ENCODE measurements around the gene KLHL26.

KLHL26 gene

DNA sequence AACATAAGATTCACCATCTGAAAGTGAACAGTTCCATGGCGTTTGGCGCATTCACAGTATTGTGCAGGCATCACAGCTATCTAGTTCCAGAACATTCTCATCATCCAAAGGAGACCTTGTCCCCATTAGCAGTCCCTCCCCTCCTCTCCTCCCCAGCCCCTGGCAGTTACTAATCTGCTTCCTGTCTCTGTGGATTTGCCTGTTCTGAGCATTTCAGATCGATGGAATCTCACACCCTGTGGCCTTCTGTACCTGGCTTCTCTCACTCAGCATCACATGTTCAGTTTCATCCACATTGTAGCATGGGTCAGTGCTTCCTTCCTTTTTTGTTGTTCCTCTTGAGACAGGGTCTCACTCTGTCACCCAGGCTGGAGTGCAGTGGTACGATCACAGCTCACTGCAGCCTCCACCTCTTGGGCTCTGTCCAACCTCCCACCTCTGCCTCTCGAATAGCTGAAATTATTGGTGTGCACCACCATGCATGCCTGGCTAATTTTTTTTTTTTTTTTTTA lies 81.2 kb downstream of the KLHL26 start:
- DNase-seq (ENCODE audit: low read depth) = no peak

DNA sequence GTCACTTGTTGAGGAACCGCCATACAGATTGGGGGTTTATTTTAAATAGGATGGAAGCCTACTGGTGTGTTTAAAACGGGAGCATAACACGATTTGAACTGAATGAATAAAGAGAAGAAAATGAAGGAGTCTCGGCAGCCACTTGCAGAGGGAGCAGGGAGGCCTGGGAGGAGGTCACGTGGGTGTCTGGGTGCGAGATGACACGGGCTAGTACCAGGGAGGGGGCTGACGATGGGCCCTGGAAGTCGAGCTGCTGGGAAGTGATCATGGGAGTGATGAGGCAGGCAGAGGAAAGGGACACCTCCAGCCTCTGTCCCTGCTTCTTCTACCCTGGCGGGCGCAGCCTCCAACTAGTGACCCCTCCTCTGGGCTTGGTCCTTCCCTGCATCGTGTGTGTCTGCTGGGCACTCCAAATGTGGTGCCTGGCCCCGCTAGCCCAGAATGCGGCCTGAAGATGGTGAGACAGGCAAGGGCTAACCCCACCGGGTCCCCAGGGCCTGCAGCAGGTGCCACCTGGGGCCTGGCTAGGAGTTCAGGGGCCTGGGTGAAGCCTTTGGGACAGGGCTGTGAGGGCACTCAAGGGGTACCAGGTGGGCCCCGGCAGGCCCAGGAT lies 82.1 kb downstream of the KLHL26 start:
- DNase-seq (ENCODE audit: low read depth) = no peak

DNA sequence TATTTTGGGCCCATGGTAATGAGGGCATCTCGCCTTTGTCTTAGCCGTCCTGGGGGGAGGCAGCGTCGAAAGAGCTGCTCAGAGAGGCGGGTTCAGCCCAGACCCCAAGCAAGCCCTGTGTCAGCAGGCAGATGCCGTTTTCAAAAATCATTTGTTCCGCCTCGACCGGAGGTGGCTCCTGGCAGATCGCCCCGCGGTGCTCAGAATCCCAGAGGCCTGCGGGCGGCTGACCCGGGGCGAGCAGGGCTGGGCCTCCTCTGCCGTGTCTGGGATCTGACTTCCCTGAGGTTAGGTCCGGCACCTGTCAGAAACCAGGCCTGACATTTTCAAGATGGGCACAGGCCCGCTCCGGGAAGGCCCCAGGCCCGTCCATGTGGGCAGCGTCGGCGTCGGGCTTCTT lies 82.7 kb downstream of the KLHL26 start:
- DNase-seq (ENCODE audit: low read depth) = no peak

All from activated gamma-delta T cell treated with anti-CD3 and anti-CD28 coated beads, Interleukin-2, amount 50 U/mL, for 16 hours (primary cell).